Measurements from ENCODE around the gene PDGFD. TPM values are rescaled to one million over a fixed set of nuclear protein-coding genes. Genes with fewer than 3 reads are reported as not detected.

Gene PDGFD
- total and polyA plus RNA-seq, 9 donors: 42.8 to 134 (median 77.9) TPM

- no peaks in the 10 kb centered on the region for H3K27me3 ChIP-seq
- peaks cover 3% of the 10 kb centered on the region for H3K4me1 ChIP-seq (ENCODE audit: insufficient read depth)
- DNase-seq: no peak
- no peak overlapping the region for H3K4me3 ChIP-seq
- H3K27ac ChIP-seq: peak overlapping the region in 1 of 2 donors; percentile 50
- H3K36me3 ChIP-seq: no peaks in the 10 kb centered on the region
- intact Hi-C loops (cut with DNase I): no loop called here
- WGBS, 3 donors: 31 to 52% (median 42%) methylated on average over 3 of the region's 3 CpGs
- no peaks in the 10 kb centered on the region for H3K9me3 ChIP-seq
- TF ChIP-seq CTCF (IDR thresholded peaks at IDR 0.05) (no peak), POLR2A (IDR thresholded peaks at IDR 0.05) (no peak), EP300 (IDR thresholded peaks at IDR 0.05) (no peak)
Measured at GRCh38 chr11:104015649-104016415, 148.1 kb downstream of the PDGFD start.

- Histone ChIP-seq H3K9me3 (no peaks in the 10 kb centered on the region), H3K36me3 (no peaks in the 10 kb centered on the region), H3K27me3 (no peaks in the 10 kb centered on the region), H3K4me1 (ENCODE audit: insufficient read depth) (peaks cover under 1% of the 10 kb centered on the region), H3K27ac (peak overlapping the region in 1 of 2 donors; percentile 11), H3K4me3 (no peak overlapping the region)
- intact Hi-C loops (cut with DNase I): no loop called here
- TF ChIP-seq POLR2A (IDR thresholded peaks at IDR 0.05) (no peak), EP300 (IDR thresholded peaks at IDR 0.05) (no peak), CTCF (IDR thresholded peaks at IDR 0.05) (no peak)
- WGBS, 3 donors: 85 to 91% (median 87%) methylated on average over 2 of the region's 2 CpGs
- no peak for DNase-seq
Measured at GRCh38 chr11:104011044-104011443, 152.9 kb downstream of the PDGFD start.

- no peak for DNase-seq
- WGBS, 3 donors: 13 to 36% (median 17%) methylated on average over 3 of the region's 3 CpGs
- Histone ChIP-seq H3K27ac (peak overlapping the region in 1 of 2 donors; percentile 22), H3K27me3 (no peaks in the 10 kb centered on the region), H3K4me1 (ENCODE audit: insufficient read depth) (peaks cover 4% of the 10 kb centered on the region), H3K36me3 (no peaks in the 10 kb centered on the region), H3K9me3 (no peaks in the 10 kb centered on the region), H3K4me3 (no peak overlapping the region)
- TF ChIP-seq POLR2A (IDR thresholded peaks at IDR 0.05): no peak
- no peak for TF ChIP-seq EP300 (IDR thresholded peaks at IDR 0.05)
- TF ChIP-seq CTCF (IDR thresholded peaks at IDR 0.05): no peak
- intact Hi-C loops (cut with DNase I): no loop called here
Measured at GRCh38 chr11:104009744-104010143, 154.2 kb downstream of the PDGFD start.

- DNase-seq: no peak
Measured at GRCh38 chr11:104005234-104005855, 158.6 kb downstream of the PDGFD start.

More at GRCh38 chr11:104005234-104005855, 158.6 kb downstream of the PDGFD start:
- peaks cover 6% of the 10 kb centered on the region for H3K4me1 ChIP-seq (ENCODE audit: insufficient read depth)
- WGBS, 3 donors: 53 to 77% (median 61%) methylated on average over 2 of the region's 2 CpGs
- H3K27me3 ChIP-seq: no peaks in the 10 kb centered on the region
- H3K4me3 ChIP-seq: no peak overlapping the region
- TF ChIP-seq EP300 (IDR thresholded peaks at IDR 0.05) (no peak), CTCF (IDR thresholded peaks at IDR 0.05) (no peak), POLR2A (IDR thresholded peaks at IDR 0.05) (no peak)
- H3K27ac ChIP-seq: no peak overlapping the region
- intact Hi-C loops (cut with DNase I): no loop called here
- H3K9me3 ChIP-seq: no peaks in the 10 kb centered on the region
- no peaks in the 10 kb centered on the region for H3K36me3 ChIP-seq

Data from ovary (tissue), 9 donors.